Cerebellar cortex (tissue), 1 donor: ENCODE measurements around the gene MAPRE2.
"Not testable (repeated sequence)": the region's sequence is repeated elsewhere in the genome, so short reads cannot be mapped to it uniquely, and the experiment has no call there.

Experiments
- DNase-seq: peaks from one replicate; pipeline ENCODE4 v3.0.0-alpha.2; 2015; ENCODE audit warnings: low spot score

The MAPRE2 gene

GRCh38 chr18:35122586-35123224, 81.5 kb downstream of the MAPRE2 start:
- DNase-seq, result no peak

- DNase-seq, result no peak
These were observed 82.6 kb downstream of the MAPRE2 start for GRCh38 chr18:35123811-35124210.

- DNase-seq, result no peak
These were observed 86.0 kb downstream of the MAPRE2 start for GRCh38 chr18:35127201-35127600.

- no peak for DNase-seq
These were observed 87.5 kb downstream of the MAPRE2 start for GRCh38 chr18:35128675-35129074.

- DNase-seq, result peak; percentile 55
These were observed 89.0 kb downstream of the MAPRE2 start for GRCh38 chr18:35130236-35130635.

GRCh38 chr18:35131387-35132020, 90.3 kb downstream of the MAPRE2 start:
- DNase-seq, result no peak

- DNase-seq, result no peak
These were observed 91.0 kb downstream of the MAPRE2 start for GRCh38 chr18:35132021-35132902.

GRCh38 chr18:35134190-35134730, 93.0 kb downstream of the MAPRE2 start:
- DNase-seq, result no peak

GRCh38 chr18:35134791-35135531, 93.7 kb downstream of the MAPRE2 start:
- DNase-seq, result no peak

- no peak for DNase-seq
These were observed 95.0 kb downstream of the MAPRE2 start for GRCh38 chr18:35136248-35136647.

GRCh38 chr18:35136885-35137284, 95.7 kb downstream of the MAPRE2 start:
- DNase-seq, result no peak

GRCh38 chr18:35137632-35138031, 96.4 kb downstream of the MAPRE2 start:
- DNase-seq, result no peak

GRCh38 chr18:35138773-35139172, 97.6 kb downstream of the MAPRE2 start:
- no peak for DNase-seq

- no peak for DNase-seq
These were observed 98.3 kb downstream of the MAPRE2 start for GRCh38 chr18:35139517-35139916.

GRCh38 chr18:35141077-35141476, 99.9 kb downstream of the MAPRE2 start:
- no peak for DNase-seq

GRCh38 chr18:35141567-35142274, 100.5 kb downstream of the MAPRE2 start:
- DNase-seq, result no peak

GRCh38 chr18:35142275-35142615, 101.0 kb downstream of the MAPRE2 start:
- DNase-seq, result no peak

- DNase-seq, result peak; percentile 89
These were observed 102.7 kb downstream of the MAPRE2 start for GRCh38 chr18:35143622-35144596.

GRCh38 chr18:35144698-35145097, 103.5 kb downstream of the MAPRE2 start:
- no peak for DNase-seq

GRCh38 chr18:35150195-35150594, 109.0 kb downstream of the MAPRE2 start:
- not testable (repeated sequence) for DNase-seq
